Thoracic aorta (tissue), 2 donors: Measurements from ENCODE around the gene RAB3IP. TPM values are rescaled to one million over a fixed set of nuclear protein-coding genes. Genes with fewer than 3 reads are reported as not detected.
"Not testable (repeated sequence)": the region's sequence is repeated elsewhere in the genome, so short reads cannot be mapped to it uniquely, and the experiment has no call there.

Source experiments
- ATAC-seq: fragments of 150-250 bp; one replicate; pipeline ENCODE4 v1.8.0; 2017; ENCODE audit warnings: low read depth; ENCODE audit not compliant: insufficient number of reproducible peaks, low FRiP score
- DNase-seq: peaks from one replicate; pipeline ENCODE4 v3.0.0-alpha.2; 2020; ENCODE audit warnings: low spot score
- H3K27ac ChIP-seq, 2 donors: fragments of 200-600 bp; sonication (generic); 1 replicate in 1 of 2; 2 replicates in 1 of 2; pipeline ENCODE4 v1.5.1; 2016; ENCODE audit warnings: mild to moderate bottlenecking in 2 of 2, moderate library complexity in 2 of 2
- H3K27me3 ChIP-seq: fragments of 200-600 bp; sonication (generic); replicated peaks from 2 replicates; pipeline ENCODE4 v1.6.0; 2016; ENCODE audit warnings: mild to moderate bottlenecking; ENCODE audit not compliant: insufficient read depth
- H3K36me3 ChIP-seq: fragments of 200-600 bp; sonication (generic); one replicate; pipeline ENCODE4 v1.5.1; 2016
- H3K4me1 ChIP-seq, 2 donors: fragments of 200-600 bp; sonication (generic); 1 replicate in 1 of 2; 2 replicates in 1 of 2; pipeline versions ENCODE4 v1.5.1 to v1.6.0; 2016; ENCODE audit warnings: low read depth in 2 of 2, mild to moderate bottlenecking in 1 of 2; ENCODE audit not compliant: control insufficient read depth in 1 of 2
- H3K4me3 ChIP-seq: fragments of 200-600 bp; sonication (generic); 2 replicates; pipeline ENCODE4 v1.5.1; 2016; ENCODE audit warnings: mild to moderate bottlenecking
- H3K9me3 ChIP-seq: fragments of 200-600 bp; sonication (generic); 2 replicates; pipeline ENCODE4 v1.5.1; 2016
- total RNA-seq, 2 donors: library from RNA; depleted of rRNA; stranded (reverse); fragments of >200 nt; gene quantifications; one replicate each; pipeline versions ENCODE4 v1.1.0 to v1.2.3, GENCODE V29; 2016
- TF ChIP-seq, protein P1 (sequence below): fragments of 200-600 bp; sonication (generic); IDR thresholded peaks from one replicate; pipeline ENCODE4 v1.5.1; 2019; ENCODE audit warnings: antibody characterized with exemption

The RAB3IP gene
- total RNA-seq, 2 donors from 2014 or later: 8.1 to 22.6 TPM

DNA sequence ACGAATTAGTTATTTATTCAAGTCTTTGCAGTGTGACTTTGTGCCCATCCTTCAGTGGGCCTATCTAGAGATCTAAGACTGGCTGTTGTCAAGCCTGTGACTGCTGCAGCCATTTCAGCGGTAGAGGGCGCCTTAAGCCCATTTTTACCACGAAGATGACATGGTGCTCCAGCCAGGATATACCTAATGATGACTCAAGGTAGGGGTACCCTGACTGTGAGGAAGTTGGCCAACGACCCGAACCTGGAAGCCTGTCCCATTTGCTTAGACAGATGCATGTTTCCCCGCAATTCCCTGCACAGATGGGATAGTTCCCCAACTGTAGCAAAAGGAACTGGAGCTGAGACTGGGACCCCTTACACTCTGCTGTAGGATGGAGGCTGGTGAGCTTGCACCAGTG is 41.3 kb downstream of the RAB3IP start:
- no peaks in the 10 kb centered on the region for H3K4me1 ChIP-seq
- H3K9me3 ChIP-seq: peaks cover 4% of the 10 kb centered on the region
- H3K4me3 ChIP-seq: no peak overlapping the region
- DNase-seq (no peak), ATAC-seq (no peak)
- TF ChIP-seq, protein P1, sequence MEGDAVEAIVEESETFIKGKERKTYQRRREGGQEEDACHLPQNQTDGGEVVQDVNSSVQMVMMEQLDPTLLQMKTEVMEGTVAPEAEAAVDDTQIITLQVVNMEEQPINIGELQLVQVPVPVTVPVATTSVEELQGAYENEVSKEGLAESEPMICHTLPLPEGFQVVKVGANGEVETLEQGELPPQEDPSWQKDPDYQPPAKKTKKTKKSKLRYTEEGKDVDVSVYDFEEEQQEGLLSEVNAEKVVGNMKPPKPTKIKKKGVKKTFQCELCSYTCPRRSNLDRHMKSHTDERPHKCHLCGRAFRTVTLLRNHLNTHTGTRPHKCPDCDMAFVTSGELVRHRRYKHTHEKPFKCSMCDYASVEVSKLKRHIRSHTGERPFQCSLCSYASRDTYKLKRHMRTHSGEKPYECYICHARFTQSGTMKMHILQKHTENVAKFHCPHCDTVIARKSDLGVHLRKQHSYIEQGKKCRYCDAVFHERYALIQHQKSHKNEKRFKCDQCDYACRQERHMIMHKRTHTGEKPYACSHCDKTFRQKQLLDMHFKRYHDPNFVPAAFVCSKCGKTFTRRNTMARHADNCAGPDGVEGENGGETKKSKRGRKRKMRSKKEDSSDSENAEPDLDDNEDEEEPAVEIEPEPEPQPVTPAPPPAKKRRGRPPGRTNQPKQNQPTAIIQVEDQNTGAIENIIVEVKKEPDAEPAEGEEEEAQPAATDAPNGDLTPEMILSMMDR: no peak
- no peaks in the 10 kb centered on the region for H3K36me3 ChIP-seq
- no peak overlapping the region for H3K27ac ChIP-seq
- no peaks in the 10 kb centered on the region for H3K27me3 ChIP-seq

DNA sequence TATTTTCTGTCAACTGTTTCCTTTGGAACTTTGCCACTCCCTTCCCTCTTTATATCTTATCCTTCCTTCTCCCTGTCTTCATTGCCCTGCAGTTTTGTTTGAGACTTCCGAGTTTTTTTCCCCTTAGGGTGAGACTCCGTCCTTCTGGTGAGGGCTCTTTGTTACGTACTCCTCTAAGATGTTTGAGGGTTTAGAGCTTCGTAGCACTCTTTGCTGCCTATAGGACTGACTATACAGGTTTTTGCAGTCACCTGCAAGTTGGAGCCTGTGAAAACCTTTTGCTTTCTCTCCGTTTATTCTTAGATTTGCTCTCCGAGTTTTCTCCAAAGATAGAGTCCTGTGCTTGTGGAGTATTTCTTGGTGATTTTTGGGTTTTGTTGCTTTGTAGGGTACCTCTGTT is 44.7 kb downstream of the RAB3IP start:
- no peaks in the 10 kb centered on the region for H3K27me3 ChIP-seq
- H3K4me3 ChIP-seq: no peak overlapping the region
- DNase-seq (no peak), ATAC-seq (no peak)
- TF ChIP-seq, protein P1: no peak
- H3K9me3 ChIP-seq: peaks cover 4% of the 10 kb centered on the region
- H3K27ac ChIP-seq: no peak overlapping the region
- H3K4me1 ChIP-seq: no peaks in the 10 kb centered on the region
- no peaks in the 10 kb centered on the region for H3K36me3 ChIP-seq

DNA sequence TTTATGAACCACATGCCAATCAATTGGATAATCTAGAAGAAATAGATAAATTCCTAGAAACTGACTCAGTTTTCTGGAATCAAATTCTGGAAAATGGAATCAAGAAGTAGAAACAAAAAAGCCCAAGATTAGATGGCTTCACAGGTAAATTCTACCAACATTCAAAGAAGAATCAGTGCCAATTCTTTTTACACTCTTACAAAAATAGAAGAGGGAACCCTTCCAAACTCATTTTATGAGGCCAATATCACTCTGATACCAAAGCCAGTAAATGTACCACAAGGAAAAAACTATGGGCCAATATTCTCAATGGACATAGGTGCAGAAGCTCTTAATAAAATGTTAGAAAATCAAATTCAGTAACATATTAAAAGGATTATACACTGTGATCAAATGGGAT is 50.7 kb downstream of the RAB3IP start:
- Histone ChIP-seq H3K4me3 (no peak overlapping the region), H3K4me1 (no peaks in the 10 kb centered on the region), H3K27me3 (no peaks in the 10 kb centered on the region), H3K36me3 (no peaks in the 10 kb centered on the region), H3K27ac (no peak overlapping the region), H3K9me3 (peaks cover 9% of the 10 kb centered on the region)
- no peak for ATAC-seq
- no peak for DNase-seq
- TF ChIP-seq, protein P1: no peak

DNA sequence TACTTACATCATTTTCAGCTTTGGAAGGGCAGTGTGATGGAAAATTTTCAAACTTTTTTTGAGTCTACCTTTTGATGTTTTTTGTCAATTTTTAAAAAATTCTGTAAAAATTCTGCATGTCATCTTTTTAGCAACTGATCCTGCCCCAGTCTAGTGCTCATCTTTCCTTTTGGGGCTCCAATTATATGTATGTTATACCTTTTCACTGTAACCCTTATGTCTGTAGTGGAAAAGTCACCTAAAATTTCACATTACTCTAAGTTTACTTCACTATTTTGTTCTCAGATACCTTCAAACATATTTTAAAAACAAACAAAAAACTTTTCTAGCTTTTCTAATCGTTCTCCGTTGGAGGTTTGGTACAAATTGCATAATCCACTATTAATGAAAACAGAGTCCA is 53.9 kb downstream of the RAB3IP start:
- Histone ChIP-seq H3K9me3 (peaks cover 9% of the 10 kb centered on the region), H3K36me3 (no peaks in the 10 kb centered on the region), H3K27ac (no peak overlapping the region), H3K27me3 (no peaks in the 10 kb centered on the region), H3K4me1 (no peaks in the 10 kb centered on the region), H3K4me3 (no peak overlapping the region)
- ATAC-seq: no peak
- TF ChIP-seq, protein P1: no peak
- DNase-seq: no peak

DNA sequence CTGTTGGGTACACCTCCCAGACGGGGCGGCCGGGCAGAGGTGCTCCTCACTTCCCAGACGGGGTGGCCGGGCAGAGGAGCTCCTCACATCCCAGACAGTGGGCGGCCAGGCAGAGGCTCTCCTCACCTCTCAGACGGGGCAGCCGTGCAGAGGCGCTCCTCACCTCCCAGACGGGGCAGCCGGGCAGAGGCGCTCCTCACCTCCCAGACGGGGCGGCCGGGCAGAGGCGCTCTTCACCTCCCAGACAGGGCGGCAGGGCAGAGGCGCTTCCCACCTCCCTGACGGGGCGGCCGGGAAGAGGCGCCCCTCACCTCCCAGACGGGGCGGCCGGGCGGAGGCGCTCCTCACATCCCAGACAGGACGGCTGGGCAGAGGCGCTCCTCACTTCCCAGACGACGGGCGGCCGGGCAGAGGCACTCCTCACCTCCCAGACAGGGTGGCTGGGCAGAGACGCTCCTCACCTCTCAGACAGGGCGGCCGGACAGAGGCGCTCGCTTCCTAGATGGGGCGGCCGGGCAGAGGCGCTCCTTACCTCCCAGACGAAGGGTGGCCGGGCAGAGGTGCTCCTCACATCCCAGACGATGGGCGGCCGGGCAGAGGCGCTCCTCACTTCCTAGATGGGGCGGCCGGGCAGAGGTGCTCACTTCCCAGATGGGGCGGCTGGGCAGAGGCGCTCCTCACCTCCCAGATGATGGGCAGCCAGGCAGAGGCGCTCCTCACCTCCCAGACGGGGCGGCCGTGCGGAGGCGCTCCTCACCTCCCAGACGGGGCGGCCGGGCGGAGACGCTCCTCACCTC is 68.6 kb downstream of the RAB3IP start:
- H3K4me3 ChIP-seq, H3K36me3 ChIP-seq, H3K27ac ChIP-seq, H3K4me1 ChIP-seq, DNase-seq, H3K9me3 ChIP-seq, ATAC-seq, H3K27me3 ChIP-seq: not testable (repeated sequence)
